H9 (cell line): ENCODE data around the gene GALNT5. TPM values are rescaled to one million over a fixed set of nuclear protein-coding genes. Genes with fewer than 3 reads are reported as not detected.

Experiments used
- DNase-seq: peaks from one replicate; pipeline ENCODE4 v3.0.0-alpha.2; 2017
- H2AFZ ChIP-seq: one replicate; pipeline ENCODE4 v1.6.1; 2013; ENCODE audit warnings: mild to moderate bottlenecking, low read length, control low read depth, moderate library complexity
- H2AK5ac ChIP-seq: 2 replicates; pipeline ENCODE4 v1.6.1; 2013; ENCODE audit warnings: low read length, control low read depth, mixed read lengths; ENCODE audit not compliant: insufficient read length
- H2BK120ac ChIP-seq: one replicate; pipeline ENCODE4 v1.6.1; 2013; ENCODE audit warnings: low read depth, mild to moderate bottlenecking, low read length, control low read depth, inconsistent platforms; ENCODE audit not compliant: poor library complexity, severe bottlenecking
- H2BK12ac ChIP-seq: 2 replicates; pipeline ENCODE4 v1.6.1; 2013; ENCODE audit warnings: low read length, control low read depth, mixed read lengths, low read depth; ENCODE audit not compliant: insufficient read length
- H2BK15ac ChIP-seq: 2 replicates; pipeline ENCODE4 v1.6.1; 2013; ENCODE audit warnings: low read depth, low read length, control low read depth
- H2BK20ac ChIP-seq: one replicate; pipeline ENCODE4 v1.6.1; 2013; ENCODE audit warnings: low read depth, mild to moderate bottlenecking, low read length, control low read depth, inconsistent platforms; ENCODE audit not compliant: poor library complexity, severe bottlenecking
- H2BK5ac ChIP-seq: 2 replicates; pipeline ENCODE4 v1.6.1; 2013; ENCODE audit warnings: low read length, control low read depth, mixed read lengths; ENCODE audit not compliant: insufficient read length
- H3K14ac ChIP-seq: 2 replicates; pipeline ENCODE4 v1.6.1; 2013; ENCODE audit warnings: low read length, control low read depth; ENCODE audit not compliant: insufficient read depth
- H3K18ac ChIP-seq: 2 replicates; pipeline ENCODE4 v1.6.1; 2013; ENCODE audit warnings: low read depth, mild to moderate bottlenecking, mixed read lengths, low read length, control low read depth; ENCODE audit not compliant: insufficient read length
- H3K23ac ChIP-seq: 2 replicates; pipeline ENCODE4 v1.6.1; 2013; ENCODE audit warnings: low read length, control low read depth, mixed read lengths, low read depth; ENCODE audit not compliant: insufficient read length
- H3K23me2 ChIP-seq: 2 replicates; pipeline ENCODE4 v1.6.1; 2013; ENCODE audit warnings: low read depth, mild to moderate bottlenecking, mixed read lengths, low read length, control low read depth; ENCODE audit not compliant: insufficient read length, poor library complexity, severe bottlenecking
- H3K27ac ChIP-seq: 2 replicates; pipeline ENCODE4 v1.5.1; 2013; ENCODE audit warnings: low read length, control low read depth, mixed read lengths, low read depth; ENCODE audit not compliant: insufficient read length
- H3K27me3 ChIP-seq: 2 replicates; pipeline ENCODE4 v1.6.1; 2013; ENCODE audit warnings: low read length, control low read depth, inconsistent platforms; ENCODE audit not compliant: insufficient read depth
- H3K4ac ChIP-seq: 2 replicates; pipeline ENCODE4 v1.6.1; 2013; ENCODE audit warnings: low read depth, mild to moderate bottlenecking, control low read depth, inconsistent platforms, low read length, moderate library complexity
- H3K4me1 ChIP-seq: 2 replicates; pipeline ENCODE4 v1.6.1; 2013; ENCODE audit warnings: low read length, control low read depth, inconsistent platforms; ENCODE audit not compliant: insufficient read depth
- H3K4me2 ChIP-seq: 2 replicates; pipeline ENCODE4 v1.6.1; 2013; ENCODE audit warnings: low read length, control low read depth, mixed read lengths; ENCODE audit not compliant: insufficient read length, insufficient read depth
- H3K56ac ChIP-seq: 2 replicates; pipeline ENCODE4 v1.6.1; 2013; ENCODE audit warnings: low read depth, mild to moderate bottlenecking, mixed read lengths, low read length, control low read depth; ENCODE audit not compliant: insufficient read length
- H3K79me1 ChIP-seq: 2 replicates; pipeline ENCODE4 v1.6.1; 2013; ENCODE audit warnings: low read depth, mild to moderate bottlenecking, moderate library complexity, low read length, control low read depth, inconsistent platforms; ENCODE audit not compliant: insufficient read depth, poor library complexity, severe bottlenecking
- H3K79me2 ChIP-seq: 2 replicates; pipeline ENCODE4 v1.6.1; 2013; ENCODE audit warnings: low read length, control low read depth, inconsistent platforms; ENCODE audit not compliant: insufficient read depth
- H3K9ac ChIP-seq: 2 replicates; pipeline ENCODE4 v1.6.1; 2013; ENCODE audit warnings: low read length, control low read depth, mixed read lengths; ENCODE audit not compliant: insufficient read length; ENCODE audit errors: extremely low read depth
- H3K9me3 ChIP-seq: one replicate; pipeline ENCODE4 v1.6.1; 2013; ENCODE audit warnings: low read depth, low read length, inconsistent platforms; ENCODE audit not compliant: control insufficient read depth
- H3T11ph ChIP-seq: one replicate; pipeline ENCODE4 v1.6.1; 2013; ENCODE audit warnings: mild to moderate bottlenecking, low read length, control low read depth, inconsistent platforms
- H4K20me1 ChIP-seq: one replicate; pipeline ENCODE4 v1.6.1; 2013; ENCODE audit not compliant: control insufficient read depth, insufficient read length, insufficient read depth
- H4K5ac ChIP-seq: 2 replicates; pipeline ENCODE4 v1.6.1; 2013; ENCODE audit warnings: low read depth, mild to moderate bottlenecking, mixed read lengths, low read length, control low read depth; ENCODE audit not compliant: insufficient read length
- H4K8ac ChIP-seq: replicated peaks from 2 replicates; pipeline ENCODE4 v1.6.1; 2013; ENCODE audit warnings: low read length, control low read depth, mixed read lengths, low read depth; ENCODE audit not compliant: insufficient read length
- H4K91ac ChIP-seq: 2 replicates; pipeline ENCODE4 v1.6.1; 2013; ENCODE audit warnings: low read depth, mild to moderate bottlenecking, moderate library complexity, mixed read lengths, low read length, control low read depth; ENCODE audit not compliant: insufficient read length
- H3K27ac Mint-ChIP-seq, 3 experiments: 2 replicates in 2 of 3; 3 replicates in 1 of 3; pipeline ENCODE4 v1.8.0; 2020 to 2021; ENCODE audit warnings: mixed read lengths in 3 of 3, mild to moderate bottlenecking in 1 of 3, moderate library complexity in 1 of 3
- H3K27me3 Mint-ChIP-seq: 2 replicates; pipeline ENCODE4 v1.8.0; 2021; ENCODE audit warnings: low read depth, mild to moderate bottlenecking, moderate library complexity, mixed read lengths
- H3K36me3 Mint-ChIP-seq, 3 experiments: 2 replicates in 2 of 3; 3 replicates in 1 of 3; pipeline ENCODE4 v1.8.0; 2020 to 2021; ENCODE audit warnings: low read depth in 3 of 3, mixed read lengths in 3 of 3; ENCODE audit not compliant: insufficient read depth in 1 of 3
- H3K4me1 Mint-ChIP-seq, 2 experiments: 2 replicates each; pipeline ENCODE4 v1.8.0; 2020; ENCODE audit warnings: mixed read lengths in 2 of 2
- H3K4me3 Mint-ChIP-seq, 2 experiments: 2 replicates in 1 of 2; 3 replicates in 1 of 2; pipeline ENCODE4 v1.8.0; 2020 to 2021; ENCODE audit warnings: mild to moderate bottlenecking in 2 of 2, mixed read lengths in 2 of 2, moderate library complexity in 1 of 2
- H3K9me3 Mint-ChIP-seq, 2 experiments: 2 replicates in 1 of 2; 3 replicates in 1 of 2; pipeline ENCODE4 v1.8.0; 2020; ENCODE audit warnings: mild to moderate bottlenecking in 2 of 2, mixed read lengths in 2 of 2, moderate library complexity in 1 of 2
- WGBS: extraction: QIAGEN DNeasy Blood & Tissue Kit; methylation state at CpG from one replicate; pipeline ENCODE4 v1.1.7; 2013; ENCODE audit warnings: missing lambda C conversion rate, low lambda C conversion rate, mixed read lengths; ENCODE audit not compliant: insufficient read length; ENCODE audit errors: extremely low coverage; 5-methylcytosine and 5-hydroxymethylcytosine counted together
- total RNA-seq: library from RNA; stranded (reverse); gene quantifications from 2 replicates; pipeline ENCODE4 v1.2.1, GENCODE V29; 2021
- TF ChIP-seq, protein P1 (sequence below): fragments of 200-600 bp; sonication (generic); conservative IDR thresholded peaks from 3 replicates; pipeline ENCODE4 v1.8.0; 2021; ENCODE audit warnings: antibody characterized with exemption, mild to moderate bottlenecking

The GALNT5 gene
- total RNA-seq, 1 experiment from 2014 or later: 0.17 TPM

DNA sequence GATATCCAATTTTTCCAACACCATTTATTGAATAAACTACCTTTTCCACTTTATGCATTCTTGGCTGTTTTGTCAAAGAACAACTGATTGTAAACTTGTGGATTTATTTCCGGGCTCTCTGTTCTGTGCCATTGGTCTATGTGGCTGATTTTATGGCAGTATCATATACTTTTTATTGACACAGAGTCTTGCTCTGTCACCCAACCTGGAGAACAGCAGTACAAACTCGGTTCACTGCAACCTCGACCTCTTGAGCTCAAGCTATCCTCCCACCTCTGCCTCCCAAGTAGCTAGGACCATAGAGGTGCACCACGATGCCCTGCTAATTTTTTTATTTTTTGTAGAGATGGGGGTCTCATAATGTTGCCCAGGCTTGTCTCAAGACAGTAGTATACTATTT is 6.7 kb upstream of the GALNT5 start:
- Histone ChIP-seq H4K8ac (no peak overlapping the region), H2BK12ac (no peak overlapping the region), H3K27ac (no peak overlapping the region), H3K23me2 (no peaks in the 10 kb centered on the region), H3K79me2 (no peaks in the 10 kb centered on the region), H3K4ac (no peak overlapping the region), H3K18ac (no peak overlapping the region), H2AFZ (no peak overlapping the region), H2BK15ac (no peak overlapping the region), H3K9ac (no peak overlapping the region), H4K20me1 (no peaks in the 10 kb centered on the region), H2BK20ac (no peak overlapping the region), H3K79me1 (no peaks in the 10 kb centered on the region), H3K23ac (no peak overlapping the region), H4K91ac (no peak overlapping the region), H4K5ac (no peak overlapping the region), H3T11ph (no peak overlapping the region), H2AK5ac (no peak overlapping the region), H2BK120ac (no peak overlapping the region), H3K27me3 (no peaks in the 10 kb centered on the region), H3K4me2 (no peak overlapping the region), H3K4me1 (peaks cover 4% of the 10 kb centered on the region; the same call in 1 of the 2 replicates), H3K56ac (no peak overlapping the region), H3K9me3 (no peaks in the 10 kb centered on the region), H2BK5ac (no peak overlapping the region), H3K14ac (no peak overlapping the region)
- WGBS: no CpG with 5 or more reads among the region's 4 CpGs
- DNase-seq: no peak
- H3K4me1 Mint-ChIP-seq: peaks cover 17 to 21% of the 10 kb centered on the region in 2 experiments
- H3K4me3 Mint-ChIP-seq: no peak overlapping the region
- TF ChIP-seq, protein P1, sequence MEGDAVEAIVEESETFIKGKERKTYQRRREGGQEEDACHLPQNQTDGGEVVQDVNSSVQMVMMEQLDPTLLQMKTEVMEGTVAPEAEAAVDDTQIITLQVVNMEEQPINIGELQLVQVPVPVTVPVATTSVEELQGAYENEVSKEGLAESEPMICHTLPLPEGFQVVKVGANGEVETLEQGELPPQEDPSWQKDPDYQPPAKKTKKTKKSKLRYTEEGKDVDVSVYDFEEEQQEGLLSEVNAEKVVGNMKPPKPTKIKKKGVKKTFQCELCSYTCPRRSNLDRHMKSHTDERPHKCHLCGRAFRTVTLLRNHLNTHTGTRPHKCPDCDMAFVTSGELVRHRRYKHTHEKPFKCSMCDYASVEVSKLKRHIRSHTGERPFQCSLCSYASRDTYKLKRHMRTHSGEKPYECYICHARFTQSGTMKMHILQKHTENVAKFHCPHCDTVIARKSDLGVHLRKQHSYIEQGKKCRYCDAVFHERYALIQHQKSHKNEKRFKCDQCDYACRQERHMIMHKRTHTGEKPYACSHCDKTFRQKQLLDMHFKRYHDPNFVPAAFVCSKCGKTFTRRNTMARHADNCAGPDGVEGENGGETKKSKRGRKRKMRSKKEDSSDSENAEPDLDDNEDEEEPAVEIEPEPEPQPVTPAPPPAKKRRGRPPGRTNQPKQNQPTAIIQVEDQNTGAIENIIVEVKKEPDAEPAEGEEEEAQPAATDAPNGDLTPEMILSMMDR: no peak
- H3K36me3 Mint-ChIP-seq: no peaks in the 10 kb centered on the region
- no peaks in the 10 kb centered on the region for H3K27me3 Mint-ChIP-seq
- no peaks in the 10 kb centered on the region for H3K9me3 Mint-ChIP-seq
- H3K27ac Mint-ChIP-seq: no peak overlapping the region; a peak in 1 of 7 replicates
